Measurements from ENCODE around the gene MACROD1. TPM values are rescaled to one million over a fixed set of nuclear protein-coding genes. Genes with fewer than 3 reads are reported as not detected.

The MACROD1 gene
- total RNA-seq, 1 donor from 2014 or later: 20.6 TPM

- H3K4me1 Mint-ChIP-seq (ENCODE audit: low read depth): peaks cover 3% of the 10 kb centered on the region
- H3K27me3 Mint-ChIP-seq (ENCODE audit: low read depth): peaks cover 6% of the 10 kb centered on the region
- H3K4me3 Mint-ChIP-seq (ENCODE audit: unreplicated experiment): no peak overlapping the region
- H3K36me3 Mint-ChIP-seq (ENCODE audit: low read depth): no peaks in the 10 kb centered on the region
- H3K27ac Mint-ChIP-seq (ENCODE audit: unreplicated experiment): no peak overlapping the region
- no peak for DNase-seq (ENCODE audit: low spot score)
- TF ChIP-seq CTCF (IDR thresholded peaks at IDR 0.05): no peak
- H3K9me3 Mint-ChIP-seq (ENCODE audit: low read depth): no peaks in the 10 kb centered on the region
Observed at GRCh38 chr11:64023712-64024710, 141.9 kb downstream of the MACROD1 start.

- no peak for DNase-seq (ENCODE audit: low spot score)
- Mint-ChIP-seq H3K9me3 (ENCODE audit: low read depth) (no peaks in the 10 kb centered on the region), H3K4me1 (ENCODE audit: low read depth) (peaks cover 3% of the 10 kb centered on the region)
Observed at GRCh38 chr11:64022125-64022784, 143.7 kb downstream of the MACROD1 start.

GRCh38 chr11:64021757-64022093 lies 144.2 kb downstream of the MACROD1 start:
- TF ChIP-seq CTCF (IDR thresholded peaks at IDR 0.05): no peak
- Mint-ChIP-seq H3K36me3 (ENCODE audit: low read depth) (no peaks in the 10 kb centered on the region), H3K9me3 (ENCODE audit: low read depth) (no peaks in the 10 kb centered on the region), H3K27ac (ENCODE audit: unreplicated experiment) (no peak overlapping the region), H3K4me3 (ENCODE audit: unreplicated experiment) (no peak overlapping the region), H3K27me3 (ENCODE audit: low read depth) (peaks cover 6% of the 10 kb centered on the region), H3K4me1 (ENCODE audit: low read depth) (peaks cover 3% of the 10 kb centered on the region)
- no peak for DNase-seq (ENCODE audit: low spot score)

More at GRCh38 chr11:64022125-64022784, 143.7 kb downstream of the MACROD1 start:
- Mint-ChIP-seq H3K4me3 (ENCODE audit: unreplicated experiment) (no peak overlapping the region), H3K27ac (ENCODE audit: unreplicated experiment) (no peak overlapping the region), H3K27me3 (ENCODE audit: low read depth) (peaks cover 6% of the 10 kb centered on the region), H3K36me3 (ENCODE audit: low read depth) (no peaks in the 10 kb centered on the region)
- no peak for TF ChIP-seq CTCF (IDR thresholded peaks at IDR 0.05)

GRCh38 chr11:64020976-64021756 lies 144.7 kb downstream of the MACROD1 start:
- H3K9me3 Mint-ChIP-seq (ENCODE audit: low read depth): no peaks in the 10 kb centered on the region
- H3K27me3 Mint-ChIP-seq (ENCODE audit: low read depth): peaks cover 6% of the 10 kb centered on the region
- no peak overlapping the region for H3K4me3 Mint-ChIP-seq (ENCODE audit: unreplicated experiment)
- peaks cover 3% of the 10 kb centered on the region for H3K4me1 Mint-ChIP-seq (ENCODE audit: low read depth)
- no peak for DNase-seq (ENCODE audit: low spot score)
- TF ChIP-seq CTCF (IDR thresholded peaks at IDR 0.05): no peak
- no peaks in the 10 kb centered on the region for H3K36me3 Mint-ChIP-seq (ENCODE audit: low read depth)
- no peak overlapping the region for H3K27ac Mint-ChIP-seq (ENCODE audit: unreplicated experiment)

Data from chondrocyte (in vitro differentiated cells).